Activated CD4-positive, alpha-beta T cell treated with anti-CD3 and anti-CD28 coated beads for 1 hour (primary cell): ENCODE measurements around the gene KLC1.
"Not testable (repeated sequence)": the region's sequence is repeated elsewhere in the genome, so short reads cannot be mapped to it uniquely, and the experiment has no call there.

Experiments
- DNase-seq: peaks from one replicate; pipeline ENCODE4 v3.0.0-alpha.2; 2020

The KLC1 gene

DNA sequence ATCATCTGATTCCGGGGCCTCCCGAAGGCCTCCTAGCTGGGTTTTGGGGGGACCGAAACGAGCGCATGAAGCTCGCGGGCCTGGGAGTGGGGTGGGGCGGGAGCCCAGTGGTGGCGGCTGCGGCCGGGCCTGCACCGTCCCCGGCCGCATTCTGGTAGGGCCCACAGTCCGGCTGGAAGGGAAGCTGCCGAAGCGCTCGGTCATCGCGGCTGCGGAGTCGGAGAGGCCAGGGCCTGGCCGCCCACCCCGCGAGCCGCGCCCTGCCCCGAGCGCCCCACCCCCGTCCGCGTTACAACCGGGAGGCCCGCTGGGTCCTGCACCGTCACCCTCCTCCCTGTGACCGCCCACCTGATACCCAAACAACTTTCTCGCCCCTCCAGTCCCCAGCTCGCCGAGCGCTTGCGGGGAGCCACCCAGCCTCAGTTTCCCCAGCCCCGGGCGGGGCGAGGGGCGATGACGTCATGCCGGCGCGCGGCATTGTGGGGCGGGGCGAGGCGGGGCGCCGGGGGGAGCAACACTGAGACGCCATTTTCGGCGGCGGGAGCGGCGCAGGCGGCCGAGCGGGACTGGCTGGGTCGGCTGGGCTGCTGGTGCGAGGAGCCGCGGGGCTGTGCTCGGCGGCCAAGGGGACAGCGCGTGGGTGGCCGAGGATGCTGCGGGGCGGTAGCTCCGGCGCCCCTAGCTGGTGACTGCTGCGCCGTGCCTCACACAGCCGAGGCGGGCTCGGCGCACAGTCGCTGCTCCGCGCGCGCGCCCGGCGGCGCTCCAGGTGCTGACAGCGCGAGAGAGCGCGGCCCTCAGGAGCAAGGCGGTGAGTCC lies at the start of gene KLC1:
Gene KLC1 (plus strand): TSS at position 528 of the 819 bp plus-strand sequence. CDS start 25,354 bp downstream, outside the sequence.
- peak; percentile 76 for DNase-seq

DNA sequence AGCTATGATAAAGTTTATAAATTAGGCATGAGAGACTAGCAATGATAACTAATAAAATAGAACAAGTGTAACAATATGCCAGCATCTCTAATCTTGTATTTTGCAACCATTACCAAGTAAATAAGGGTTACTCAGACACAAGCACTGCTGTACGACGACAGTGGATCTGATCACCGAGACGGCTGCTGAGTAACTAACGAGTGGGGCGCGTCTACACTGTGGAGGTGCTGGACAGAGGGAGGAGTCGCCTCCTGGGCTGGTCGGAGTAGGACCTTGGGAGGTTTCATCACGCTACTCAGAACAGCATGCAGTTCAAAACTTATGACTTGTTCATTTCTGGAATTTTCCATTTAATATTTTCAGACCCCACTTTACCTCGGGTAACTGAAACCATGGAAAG lies 47.8 kb upstream of the KLC1 start:
- DNase-seq = no peak

DNA sequence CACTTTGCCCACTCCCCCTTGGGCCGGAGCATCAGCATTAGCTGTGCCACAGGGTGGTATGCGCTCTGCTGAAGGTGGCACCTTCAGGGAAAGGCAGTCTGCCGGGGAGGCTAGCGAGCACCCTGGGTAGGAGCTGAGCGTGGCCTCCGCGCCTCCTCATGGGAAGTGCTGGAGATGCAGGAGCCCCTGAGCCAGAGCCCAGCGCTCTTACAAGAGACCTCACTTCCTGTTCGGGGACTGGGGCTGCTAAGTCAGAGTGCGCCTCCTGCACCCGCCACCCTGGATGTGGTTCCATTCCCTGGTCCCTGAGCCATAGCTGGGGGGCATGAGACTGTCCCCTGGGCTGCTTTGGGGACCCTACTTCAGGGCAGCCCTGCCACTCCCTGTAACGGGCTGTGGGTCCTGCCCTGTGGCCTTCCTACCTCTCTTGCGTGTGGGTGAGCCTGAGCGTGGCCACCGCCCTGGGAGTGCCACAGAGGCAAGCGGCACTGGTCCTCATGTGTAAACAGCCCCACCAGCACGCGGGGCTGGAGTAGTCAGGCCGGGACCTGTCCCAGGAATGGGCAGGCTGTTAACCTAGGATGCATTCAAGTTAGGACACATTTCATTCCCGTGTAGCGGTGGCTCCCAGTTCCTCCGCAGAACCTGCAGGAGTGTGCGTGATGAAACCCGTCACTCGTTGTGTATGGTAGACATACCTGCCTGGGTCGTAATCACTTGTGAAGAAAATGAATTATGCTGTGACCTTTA lies 46.9 kb upstream of the KLC1 start:
- no peak for DNase-seq

DNA sequence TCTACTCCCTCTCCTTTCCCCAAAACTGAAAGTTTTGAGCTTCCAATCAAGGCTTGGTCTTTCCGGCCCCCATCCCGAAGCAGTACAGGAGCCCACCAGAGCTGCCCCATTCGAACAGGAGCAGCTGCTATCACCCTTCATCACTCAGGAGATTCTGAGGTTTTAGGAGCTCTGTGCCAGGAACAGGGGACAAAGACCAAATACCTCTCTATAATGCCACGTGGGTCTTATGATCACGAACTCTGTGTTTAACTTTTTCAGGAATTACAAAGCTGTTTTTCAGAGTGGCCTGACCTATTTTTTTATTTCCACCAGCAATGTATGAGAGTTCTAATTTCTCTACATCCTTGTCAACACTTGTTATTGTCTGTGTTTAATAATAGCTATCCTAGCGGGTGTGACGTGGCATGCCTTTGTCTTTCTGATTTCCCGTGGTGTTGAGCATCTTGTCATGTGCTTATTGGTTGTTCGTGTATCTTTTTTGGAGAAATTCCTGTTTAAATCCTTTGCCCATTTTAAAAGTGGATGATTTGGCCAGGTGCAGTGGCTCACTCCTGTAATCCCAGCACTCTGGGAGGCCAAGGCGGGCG lies 44.6 kb upstream of the KLC1 start:
- no peak for DNase-seq

DNA sequence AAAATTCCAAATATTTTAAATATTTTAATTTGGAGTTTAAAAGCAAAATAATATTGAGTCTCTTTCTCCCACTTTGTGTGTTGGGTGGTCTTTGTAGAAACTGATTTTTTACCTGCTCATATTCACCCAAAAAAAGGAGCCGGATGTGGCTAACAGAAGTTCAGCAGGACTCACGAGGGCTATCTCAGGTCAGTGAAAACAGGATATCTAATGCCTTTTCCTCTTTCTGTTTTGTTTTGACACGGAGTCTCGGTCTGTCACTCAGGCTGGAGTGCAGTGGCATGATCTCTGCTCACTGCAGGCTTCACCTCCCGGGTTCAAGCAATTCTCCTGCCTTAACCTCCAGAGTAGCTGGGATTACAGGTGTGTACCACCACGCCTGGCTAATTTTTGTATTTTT lies 35.4 kb upstream of the KLC1 start:
- no peak for DNase-seq

DNA sequence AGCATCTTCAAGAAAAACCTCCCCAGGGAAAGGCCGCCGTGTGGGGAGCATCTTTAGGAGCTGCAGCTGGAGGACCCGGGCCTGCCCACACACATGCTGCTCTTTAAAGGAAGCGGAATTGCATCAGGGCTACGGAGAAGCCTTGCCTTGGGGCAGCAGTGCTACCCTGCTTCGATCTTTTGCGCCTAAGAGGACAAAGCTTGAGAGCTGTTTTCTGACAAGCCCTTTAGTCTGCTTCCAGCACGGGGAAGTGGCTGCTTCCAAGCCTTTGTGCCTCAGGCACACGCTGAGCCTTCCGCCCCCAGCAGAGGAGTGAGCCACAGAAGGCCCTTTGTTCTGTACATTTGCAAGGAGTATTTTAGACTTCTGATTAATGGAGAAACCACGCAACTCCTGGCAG lies 34.7 kb upstream of the KLC1 start:
- DNase-seq = no peak

DNA sequence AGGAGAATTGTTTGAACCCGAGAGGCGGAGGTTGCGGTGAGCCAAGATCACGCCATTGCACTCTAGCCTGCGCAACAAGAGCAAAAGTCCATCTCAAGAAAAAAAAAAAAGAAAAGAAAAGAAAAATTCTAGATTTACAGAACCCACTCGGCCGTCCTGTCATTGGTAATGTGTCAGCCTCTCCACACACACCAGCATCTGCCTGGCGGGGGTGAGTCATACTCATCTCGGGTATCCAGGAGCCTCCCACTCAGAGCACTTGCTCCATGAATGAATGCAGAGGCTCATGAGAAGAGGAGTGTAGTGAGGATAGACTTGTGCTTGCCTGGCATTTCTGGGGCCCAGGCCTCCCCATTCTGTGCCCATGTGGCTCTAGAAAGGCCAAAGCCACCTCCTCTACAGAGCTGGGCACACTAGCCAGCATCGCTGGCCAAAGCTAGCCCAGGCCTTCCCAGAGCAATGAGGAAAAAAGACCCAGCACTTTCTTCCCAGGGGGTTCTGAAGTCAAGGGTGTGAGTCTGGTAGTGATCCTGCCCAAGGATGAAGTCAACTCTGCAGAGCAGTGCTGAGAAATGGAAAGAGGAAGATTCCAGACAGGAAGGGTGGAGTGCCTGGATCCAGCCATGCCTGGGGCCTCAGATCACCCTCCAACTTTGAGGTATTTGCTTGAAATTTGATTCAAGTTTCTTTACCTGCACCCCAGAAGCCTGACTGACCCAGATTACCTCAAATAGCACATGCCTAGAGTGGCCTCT lies 31.2 kb upstream of the KLC1 start:
- DNase-seq = no peak

DNA sequence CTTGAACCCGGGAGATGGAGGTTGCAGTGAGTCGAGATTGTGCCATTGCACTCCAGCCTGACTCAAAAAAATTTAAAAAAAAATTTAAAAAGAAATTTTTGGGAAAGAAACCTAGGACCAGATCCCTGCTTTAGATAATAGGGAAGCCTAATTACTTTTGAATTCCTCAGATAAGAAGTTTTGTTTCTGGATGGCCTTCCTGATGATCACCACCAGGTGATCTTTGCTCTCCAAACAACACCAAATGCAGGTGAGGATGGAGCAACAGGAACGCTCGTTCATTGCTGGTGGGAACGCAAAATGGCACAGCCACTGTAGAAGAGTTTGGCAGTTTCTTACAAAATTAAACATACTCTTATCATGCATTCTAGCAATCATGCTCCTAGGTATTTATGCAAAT lies 28.5 kb upstream of the KLC1 start:
- no peak for DNase-seq

DNA sequence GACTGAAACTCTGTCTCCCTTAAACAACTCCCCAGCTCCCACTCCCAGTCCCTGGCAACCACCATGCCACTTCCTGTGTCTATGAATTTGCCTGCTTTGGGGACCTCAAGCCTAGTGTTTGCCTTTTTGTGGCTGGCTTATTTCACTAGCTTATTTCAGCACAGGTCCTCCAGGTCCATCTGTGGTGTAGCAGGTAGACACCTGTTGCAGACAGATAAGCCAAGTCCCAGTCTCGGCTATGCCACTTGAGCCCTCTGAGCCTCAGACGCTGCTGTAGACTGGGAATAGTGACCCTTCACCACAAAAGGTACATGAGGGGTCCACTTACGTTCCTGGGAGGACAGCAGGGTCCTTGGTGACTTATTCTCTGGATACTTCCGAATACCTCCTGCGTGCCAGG lies 24.4 kb upstream of the KLC1 start:
- DNase-seq = no peak

DNA sequence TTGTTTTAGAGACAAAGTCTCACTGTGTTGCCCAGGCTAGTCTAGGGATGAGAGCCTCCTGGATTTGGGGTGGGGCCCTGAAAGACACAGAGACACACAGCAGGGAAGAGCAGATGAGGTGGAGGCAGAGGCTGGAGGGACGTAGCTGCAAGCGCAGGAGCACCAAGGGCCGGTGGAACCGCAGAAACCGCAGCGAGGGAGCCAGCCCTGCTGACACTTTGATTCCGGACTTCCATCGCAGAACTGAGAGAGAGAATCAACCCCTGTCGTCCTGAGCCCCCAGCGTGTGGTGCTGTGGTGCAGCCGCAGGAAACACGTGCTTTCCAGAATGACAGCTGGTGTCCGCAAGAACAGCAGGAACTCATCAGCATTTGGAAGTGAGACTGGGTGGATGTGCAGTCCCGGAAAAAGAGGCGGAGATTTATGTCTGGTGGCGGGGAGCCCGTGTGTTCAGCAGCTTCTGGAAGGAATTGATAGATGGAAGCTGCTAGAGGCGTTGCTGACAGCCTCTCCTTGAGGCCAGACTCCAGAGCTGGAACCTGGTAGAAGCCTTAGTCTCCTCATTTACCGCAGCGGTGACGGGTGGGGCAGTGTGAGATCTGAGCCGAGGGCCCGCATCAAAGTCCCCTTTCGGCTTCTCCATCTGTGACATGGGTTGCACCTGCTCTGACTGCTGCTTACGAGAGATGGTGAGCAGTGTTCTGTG lies 21.9 kb upstream of the KLC1 start:
- peak; percentile 24 for DNase-seq

DNA sequence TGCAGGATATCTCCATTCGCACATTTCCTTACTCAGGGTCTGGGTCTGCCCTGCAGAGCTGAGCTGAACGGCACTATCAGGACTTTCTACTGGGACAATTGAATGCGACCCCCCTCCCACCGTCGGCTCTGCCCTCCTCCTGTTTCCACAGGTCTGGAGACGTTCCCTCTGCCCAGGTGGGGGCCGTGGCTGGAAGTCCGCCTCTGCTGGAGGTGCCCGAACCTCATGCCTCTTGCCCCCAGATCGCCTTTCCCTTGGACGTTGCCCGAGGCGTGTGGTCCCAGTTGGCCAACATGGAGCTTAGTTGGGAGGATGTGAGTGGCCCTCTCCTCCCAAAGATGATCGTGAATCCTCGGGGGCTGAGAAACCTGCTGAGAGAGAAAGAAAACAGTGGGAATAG lies 21.2 kb upstream of the KLC1 start:
- no peak for DNase-seq

DNA sequence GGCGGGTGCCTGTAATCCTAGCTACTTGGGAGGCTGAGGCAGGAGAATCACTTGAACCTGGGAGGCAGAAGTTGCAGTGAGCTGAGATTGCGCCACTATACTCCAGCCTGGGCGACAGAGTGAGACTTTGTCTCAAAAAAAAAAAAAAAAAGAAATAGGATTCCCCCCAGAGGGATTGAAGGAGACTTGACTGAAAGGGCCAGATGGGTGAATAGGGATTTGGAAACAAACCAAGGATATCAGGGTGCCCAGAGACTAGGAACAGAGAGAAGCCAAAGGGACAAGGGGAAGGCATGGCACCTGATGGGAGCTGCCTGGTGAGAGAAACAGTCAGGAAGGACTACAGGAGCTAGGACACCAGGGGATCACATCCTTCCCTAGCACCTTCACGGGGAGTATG lies 19.9 kb upstream of the KLC1 start:
- not testable (repeated sequence) for DNase-seq

DNA sequence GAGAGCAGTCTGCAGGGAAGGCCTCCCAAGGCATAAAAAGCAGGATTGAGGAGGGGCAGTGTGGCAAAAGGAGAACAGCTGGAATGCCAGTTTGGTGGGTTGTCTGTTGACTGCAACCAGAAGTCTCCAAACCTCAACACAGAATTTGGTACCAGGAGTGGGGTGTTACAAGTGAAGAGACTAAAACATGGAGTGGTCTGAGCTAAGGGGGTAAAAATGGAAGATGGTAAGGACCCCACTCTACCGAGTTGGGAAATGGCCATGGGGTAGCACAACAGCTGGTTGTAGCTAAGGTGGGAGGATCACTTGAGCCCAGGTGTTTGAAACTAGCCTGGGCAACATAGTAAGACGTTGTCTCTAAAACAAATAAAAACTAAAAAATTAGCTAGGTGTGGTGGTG lies 17.8 kb upstream of the KLC1 start:
- DNase-seq = no peak

DNA sequence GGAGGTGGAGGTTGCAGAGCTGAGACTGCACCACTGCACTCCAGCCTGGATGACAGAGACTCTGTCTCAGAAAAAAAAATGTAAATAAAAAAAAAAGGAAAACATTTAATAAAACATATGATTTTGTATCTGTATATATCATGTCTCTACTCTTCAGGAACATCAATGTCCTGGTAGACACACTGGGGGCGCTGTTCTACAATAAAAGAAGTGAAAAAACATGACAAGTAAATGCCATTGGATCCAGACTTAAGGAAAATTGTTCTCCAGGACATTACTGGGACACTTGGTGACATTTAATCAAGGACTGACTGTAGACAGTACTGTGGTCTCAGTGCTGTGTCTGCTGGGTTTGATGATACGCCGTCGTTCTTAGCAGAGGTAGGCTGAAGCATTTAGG lies 15.5 kb upstream of the KLC1 start:
- no peak for DNase-seq

DNA sequence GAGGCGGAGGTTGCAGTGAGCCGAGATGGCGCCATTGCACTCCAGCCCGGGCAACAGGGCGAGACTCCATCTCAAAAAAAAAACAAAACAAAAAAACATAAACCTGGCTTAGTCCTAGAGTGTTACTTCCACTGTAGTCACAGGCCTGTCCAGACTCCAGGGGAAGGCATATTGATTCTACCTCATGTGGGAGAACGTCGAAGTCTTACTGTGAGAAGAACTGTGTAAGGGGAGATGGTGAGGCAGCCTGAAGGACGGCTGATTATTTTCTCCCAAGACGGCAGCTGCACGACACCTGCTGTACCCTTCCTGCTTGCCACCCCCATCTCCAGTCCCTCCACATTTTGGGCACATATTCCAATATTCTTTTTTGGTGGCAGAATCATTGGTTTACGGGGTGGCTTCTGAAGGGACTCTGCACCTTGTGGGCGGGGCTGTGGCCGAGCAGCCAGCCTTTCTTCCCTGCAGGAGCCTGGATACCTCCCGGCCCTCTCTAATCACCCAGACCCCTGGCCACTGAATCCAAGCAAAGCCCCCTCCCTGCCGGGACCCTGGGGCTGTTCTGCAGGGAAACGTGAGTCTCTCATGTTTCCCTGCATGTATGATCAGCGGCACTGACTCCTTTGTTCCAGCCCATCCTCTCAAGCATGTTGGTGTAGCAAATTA lies 12.2 kb upstream of the KLC1 start:
- DNase-seq = no peak

DNA sequence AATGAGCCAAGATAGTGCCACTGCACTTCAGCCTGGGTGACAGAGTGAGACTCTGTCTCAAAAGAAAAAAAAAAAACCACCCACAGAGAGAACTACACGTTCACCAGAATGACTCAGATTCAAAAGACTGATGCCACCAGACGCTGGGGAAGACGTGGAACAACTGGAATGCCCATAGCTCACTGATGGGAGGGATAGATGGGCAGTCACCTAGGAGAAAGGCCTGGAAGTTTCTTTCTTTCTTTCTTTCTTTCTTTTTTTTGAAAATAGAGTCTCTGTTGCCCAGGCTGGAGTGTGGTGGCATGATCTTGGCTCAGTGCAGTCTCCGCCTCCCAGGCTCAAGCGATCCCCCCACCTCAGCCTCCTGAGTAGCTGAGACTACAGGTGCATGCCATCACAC lies 10.0 kb upstream of the KLC1 start:
- DNase-seq = no peak

DNA sequence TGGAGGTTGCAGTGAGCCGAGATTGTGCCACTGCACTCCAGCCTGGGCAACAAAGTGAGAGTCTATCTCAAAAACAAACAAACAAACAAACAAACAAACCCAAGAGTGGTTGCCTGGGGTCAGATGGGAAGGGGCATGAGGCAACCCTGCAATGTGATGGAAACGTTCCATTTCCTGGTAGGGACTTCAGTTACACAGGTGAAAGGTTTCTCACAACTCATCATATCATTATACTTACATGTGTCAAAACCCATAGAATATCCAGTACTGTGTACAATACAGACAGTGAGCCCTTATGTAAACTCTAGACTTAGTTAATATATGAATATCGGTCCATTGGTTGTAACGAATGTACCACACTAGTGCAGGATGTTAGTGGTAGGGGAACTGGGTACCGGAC lies 7.2 kb upstream of the KLC1 start:
- DNase-seq = no peak

DNA sequence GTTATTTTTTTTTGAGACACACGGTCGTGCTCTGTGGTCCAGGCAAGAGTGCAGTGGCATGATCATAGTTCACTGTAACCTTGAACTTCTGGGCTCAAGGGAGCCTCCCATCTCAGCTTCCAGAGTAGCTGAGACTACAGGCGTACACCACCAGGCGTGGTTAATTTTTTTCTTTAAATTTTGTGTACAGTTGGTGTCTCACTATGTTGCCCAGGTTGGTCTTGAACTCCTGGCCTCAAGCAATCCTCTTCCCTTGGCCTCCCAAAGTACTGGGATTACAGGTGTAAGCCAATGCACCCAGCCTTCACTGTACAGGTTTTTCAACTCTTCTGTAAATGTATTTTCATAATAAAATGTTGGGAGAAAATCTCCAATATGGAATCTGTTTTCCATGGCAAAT lies 5.7 kb upstream of the KLC1 start:
- DNase-seq = no peak

DNA sequence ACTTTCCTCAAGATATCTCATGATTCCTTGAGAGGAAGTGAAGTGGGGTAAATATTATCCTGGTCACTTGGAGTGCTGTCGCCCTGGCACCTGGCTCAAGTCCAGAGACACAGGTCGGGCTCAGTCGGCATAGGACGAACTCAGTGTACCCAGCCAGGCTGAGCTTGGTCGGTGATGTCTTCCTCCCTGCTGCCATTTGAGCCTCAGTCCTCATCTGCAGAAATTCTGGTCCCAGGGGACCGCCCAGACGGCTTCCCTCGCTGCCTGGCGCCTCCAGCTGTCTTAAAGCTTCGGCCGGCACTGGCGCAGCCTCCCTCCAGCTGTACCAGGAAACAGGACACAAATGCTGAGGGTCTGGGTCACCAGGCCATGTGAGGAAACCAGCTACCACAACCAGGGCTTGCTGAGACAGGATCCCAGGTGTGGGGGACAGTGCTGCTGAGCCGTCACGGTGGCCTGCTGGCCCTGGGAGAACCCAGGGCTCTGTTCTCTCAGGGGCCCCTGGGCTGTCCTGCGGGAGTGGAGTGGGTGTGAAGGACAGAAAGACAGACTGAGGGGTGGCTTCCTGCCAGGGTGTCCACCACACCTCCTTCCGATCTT lies 5.0 kb upstream of the KLC1 start:
- no peak for DNase-seq

DNA sequence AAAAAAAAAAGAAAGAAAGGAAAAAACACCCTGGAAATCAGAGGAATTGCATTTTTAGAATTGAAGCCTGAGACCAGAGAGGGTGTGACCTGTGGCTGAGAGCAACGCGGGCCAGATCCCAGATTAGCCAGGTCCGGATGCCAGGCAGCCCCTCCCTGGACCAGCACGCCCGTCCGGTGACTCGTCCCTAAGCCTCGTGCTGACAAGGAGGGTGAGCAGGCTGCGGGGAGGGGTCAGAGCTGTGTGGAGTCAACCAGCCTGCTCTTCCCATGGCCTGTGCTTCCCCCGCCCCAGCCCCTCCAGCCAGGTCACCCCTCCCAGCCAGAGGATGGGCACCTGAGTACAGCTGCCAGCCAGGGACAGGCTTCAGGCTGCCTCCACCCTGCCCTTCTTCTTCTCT lies 4.2 kb upstream of the KLC1 start:
- DNase-seq = no peak

DNA sequence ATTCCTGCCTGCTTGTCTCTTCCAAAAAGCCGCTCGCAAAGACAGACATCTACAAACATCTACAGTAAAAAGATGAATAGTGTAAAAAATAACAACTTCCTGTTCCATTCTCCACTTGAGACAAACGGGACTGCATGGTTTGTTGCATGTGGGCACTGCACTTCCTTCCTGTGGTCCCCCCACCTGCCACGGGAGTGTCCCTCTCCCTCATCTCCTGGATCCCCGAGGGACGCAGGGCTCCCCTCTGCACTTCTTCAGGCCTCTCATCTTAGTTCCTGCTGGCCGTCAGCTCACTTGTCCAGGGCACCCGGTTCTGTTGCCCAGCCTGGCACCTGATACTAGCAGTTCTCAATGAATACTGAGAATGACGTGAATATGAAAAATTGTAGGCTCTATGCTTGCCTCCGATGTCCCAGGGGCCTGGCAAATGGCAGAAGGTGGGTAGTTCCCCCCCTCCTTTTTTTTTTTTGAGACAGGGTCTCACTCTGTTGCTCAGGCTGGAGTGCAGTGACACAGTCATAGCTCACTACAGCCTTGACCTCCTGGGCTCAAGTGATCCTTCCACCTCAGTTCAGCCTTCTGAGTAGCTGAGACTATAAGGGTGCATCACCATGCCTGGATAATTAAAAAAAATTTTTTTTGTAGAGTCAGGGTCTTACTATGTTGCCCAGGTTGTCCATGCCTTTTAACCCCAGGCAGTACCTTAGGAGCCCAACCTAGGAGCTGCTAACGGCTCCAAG lies 3.5 kb upstream of the KLC1 start:
- no peak for DNase-seq
